B cell (primary cell): ENCODE data around the gene ITPKB. TPM values are rescaled to one million over a fixed set of nuclear protein-coding genes. Genes with fewer than 3 reads are reported as not detected.

Experiments
- ATAC-seq: fragments of 200-7000 bp; cut with Tn5 transposase; one replicate; pipeline ENCODE4 v1.10.0; 2021; ENCODE audit warnings: low read depth, mild to moderate bottlenecking, moderate number of reproducible peaks, moderate library complexity
- CTCF ChIA-PET: fragments of 350-600 bp; sonication (Branson Sonifier 250); formaldehyde crosslinking; loops from one replicate; lab custom pipeline; 2021; ENCODE audit warnings: antibody characterized with exemption, inconsistent platforms; lab: Charles Lee
- POLR2A ChIA-PET: fragments of 350-600 bp; sonication (Branson Sonifier 250); formaldehyde crosslinking; loops from one replicate; lab custom pipeline; 2021; ENCODE audit warnings: antibody characterized with exemption; lab: Charles Lee
- DNase-seq: peaks from one replicate; pipeline ENCODE4 v3.0.0; 2013
- H2AFZ ChIP-seq: 2 replicates; pipeline ENCODE4 v1.6.1; 2012; ENCODE audit warnings: mild to moderate bottlenecking, low read depth, low read length; ENCODE audit not compliant: insufficient read depth, poor library complexity, severe bottlenecking
- H3K27ac ChIP-seq, 2 donors: 1 replicate in 1 of 2; 2 replicates in 1 of 2; pipeline ENCODE4 v1.5.1; 2012 to 2013; ENCODE audit warnings: low read length in 2 of 2, mild to moderate bottlenecking in 2 of 2, moderate library complexity in 1 of 2
- H3K27me3 ChIP-seq, 4 experiments: fragments of 200-600 bp in 1 of 4; sonication (generic) in 1 of 4; replicated peaks in 1 of 4; 1 replicate in 2 of 4; 2 replicates in 2 of 4; pipeline versions ENCODE4 v1.6.1 to v1.7.0; 2013 to 2016; ENCODE audit warnings: low read length in 3 of 4, mild to moderate bottlenecking in 2 of 4, mixed read lengths in 1 of 4, moderate library complexity in 1 of 4; ENCODE audit not compliant: insufficient read depth in 4 of 4, control insufficient read depth in 3 of 4; ENCODE audit errors: control extremely low read depth in 1 of 4
- H3K36me3 ChIP-seq, 2 experiments: replicated peaks in 1 of 2; 1 replicate in 1 of 2; 2 replicates in 1 of 2; pipeline versions ENCODE4 v1.6.1 to v1.7.1; 2013; ENCODE audit warnings: low read length in 1 of 2; ENCODE audit not compliant: insufficient read depth in 2 of 2, control insufficient read depth in 1 of 2; ENCODE audit errors: control extremely low read depth in 1 of 2, extremely low read depth in 1 of 2
- H3K4me1 ChIP-seq, 2 donors: fragments of 200-600 bp in 1 of 2; sonication (generic) in 1 of 2; 1 replicate in 1 of 2; 2 replicates in 1 of 2; pipeline versions ENCODE4 v1.5.1 to v1.6.1; 2013 to 2017; ENCODE audit warnings: low read length in 2 of 2; ENCODE audit not compliant: control insufficient read depth in 2 of 2, insufficient read depth in 2 of 2
- H3K4me2 ChIP-seq: replicated peaks from 2 replicates; pipeline ENCODE3; 2012; ENCODE audit warnings: mild to moderate bottlenecking, low read depth, low read length; ENCODE audit not compliant: poor library complexity, severe bottlenecking
- H3K4me3 ChIP-seq, 5 experiments: fragments of 200-600 bp in 1 of 5; sonication (generic) in 1 of 5; 1 replicate in 3 of 5; 2 replicates in 2 of 5; pipeline versions ENCODE4 v1.5.1 to v1.7.0; 2011 to 2016; ENCODE audit warnings: low read length in 4 of 5, mild to moderate bottlenecking in 4 of 5, low read depth in 2 of 5, control low read depth in 1 of 5, moderate library complexity in 1 of 5; ENCODE audit not compliant: insufficient read depth in 1 of 5; ENCODE audit errors: control extremely low read depth in 1 of 5, extremely low read depth in 1 of 5
- H3K79me2 ChIP-seq: fragments of 200-600 bp; sonication (generic); one replicate; pipeline ENCODE4 v1.6.0; 2016; ENCODE audit warnings: low read length; ENCODE audit not compliant: control insufficient read depth, insufficient read depth
- H3K9ac ChIP-seq: fragments of 200-600 bp; sonication (generic); 2 replicates; pipeline ENCODE4 v1.6.1; 2017; ENCODE audit warnings: mild to moderate bottlenecking, low read length, moderate library complexity
- H3K9me3 ChIP-seq, 3 donors: one replicate each; pipeline versions ENCODE4 v1.6.1 to v1.7.1; 2013; ENCODE audit warnings: low read length in 2 of 3; ENCODE audit not compliant: control insufficient read depth in 2 of 3, insufficient read depth in 1 of 3; ENCODE audit errors: control extremely low read depth in 1 of 3
- H4K20me1 ChIP-seq: 2 replicates; pipeline ENCODE4 v1.6.0; 2012; ENCODE audit warnings: mild to moderate bottlenecking, low read length; ENCODE audit not compliant: insufficient read depth, control insufficient read depth, poor library complexity, severe bottlenecking
- H3K27ac Mint-ChIP-seq: one replicate; pipeline ENCODE4 v1.8.0; 2021; ENCODE audit warnings: mixed read lengths
- H3K27me3 Mint-ChIP-seq: one replicate; pipeline ENCODE4 v1.8.0; 2021; ENCODE audit warnings: mixed read lengths
- H3K4me1 Mint-ChIP-seq: one replicate; pipeline ENCODE4 v1.8.0; 2021; ENCODE audit warnings: mixed read lengths
- H3K4me3 Mint-ChIP-seq: one replicate; pipeline ENCODE4 v1.8.0; 2021; ENCODE audit warnings: mixed read lengths
- H3K9me3 Mint-ChIP-seq: one replicate; pipeline ENCODE4 v1.8.0; 2022; ENCODE audit warnings: mixed read lengths; ENCODE audit not compliant: insufficient read depth
- CTCF ChIP-seq: fragments of 200-600 bp; IDR thresholded peaks from one replicate; pipeline ENCODE4 v1.8.0; 2022; ENCODE audit warnings: antibody characterized with exemption, mild to moderate bottlenecking
- EZH2 ChIP-seq: IDR thresholded peaks from 2 replicates; pipeline ENCODE4 v1.6.1; 2012; ENCODE audit warnings: borderline replicate concordance, low read depth, mild to moderate bottlenecking, moderate library complexity, low read length; ENCODE audit not compliant: insufficient read depth, poor library complexity, severe bottlenecking
- whole genome bisulfite sequencing: methylation state at CpG from one replicate; pipeline ENCODE4 v1.1.5; 2013; ENCODE audit warnings: missing lambda C conversion rate; ENCODE audit not compliant: insufficient coverage; 5-methylcytosine and 5-hydroxymethylcytosine counted together
- intact Hi-C: fragments of 100-400 bp; cut with micrococcal nuclease; formaldehyde crosslinking; loops from one replicate; pipeline ENCODE4 v1.10.0; 2022
- polyA plus RNA-seq: library from polyadenylated mRNA; depleted of rRNA; stranded (reverse); fragments of >200 nt; gene quantifications from 2 replicates; pipeline ENCODE4 v1.2.3, GENCODE V29; 2012
- total RNA-seq, 2 donors: library from RNA; stranded (reverse); fragments of 120-200 nt in 1 of 2; gene quantifications; 1 replicate in 1 of 2; 2 replicates in 1 of 2; pipeline versions ENCODE4 v1.2.3 to v1.2.4, GENCODE V29; 2013 to 2022

The ITPKB gene
- total and polyA plus RNA-seq, 2 donors (not counting 1 experiment from before 2014, with no cell fraction given): 21.8 to 93.5 TPM

GRCh38 chr1:226681652-226682493, 57.2 kb downstream of the ITPKB start:
- Mint-ChIP-seq H3K27me3 (no peaks in the 10 kb centered on the region), H3K4me1 (peaks cover 97% of the 10 kb centered on the region), H3K4me3 (peak overlapping the region; percentile 29), H3K9me3 (no peaks in the 10 kb centered on the region), H3K27ac (peak overlapping the region; percentile 87)
- Histone ChIP-seq H3K27ac (peak overlapping the region in 1 of 2 donors; percentile 55), H3K36me3 (peaks cover 0 to 29% of the 10 kb centered on the region in 2 experiments), H3K4me2 (no peak overlapping the region), H2AFZ (no peak overlapping the region), H4K20me1 (no peaks in the 10 kb centered on the region), H3K9me3 (no peaks in the 10 kb centered on the region), H3K79me2 (peaks cover 88% of the 10 kb centered on the region), H3K27me3 (no peaks in the 10 kb centered on the region), H3K9ac (no peak overlapping the region), H3K4me3 (no peak overlapping the region), H3K4me1 (peaks cover 82 to 99% of the 10 kb centered on the region in 2 donors)
- no peak for DNase-seq
- ChIA-PET POLR2A (interaction anchor here (0.6 to 2.5 kb wide), 5 partner anchors 11 to 44 kb away, joined by 3 to 7 read pairs (median 6); no protein-coding TSS in a partner anchor), CTCF (interaction anchor here (0.7 to 4.5 kb wide), 16 partner anchors 11 to 57 kb away, joined by 3 to 23 read pairs (median 4); partner anchors contain the start of gene ITPKB)
- TF ChIP-seq EZH2 (no peak), CTCF (no peak)
- intact Hi-C loops: no loop called here
- 95% methylated on average over 2 of the region's 4 CpGs for WGBS
- no peak for ATAC-seq

- intact Hi-C loops: loop anchor here (1.0 kb wide), 2 partner anchors 11 to 17 kb away; no protein-coding TSS in a partner anchor
- Histone ChIP-seq H3K27me3 (no peaks in the 10 kb centered on the region), H3K4me2 (peak overlapping the region; percentile 84), H3K36me3 (peaks cover 0 to 26% of the 10 kb centered on the region in 2 experiments), H3K27ac (peak overlapping the region; percentile 88 to 94), H3K4me1 (peaks cover 88 to 99% of the 10 kb centered on the region in 2 donors), H4K20me1 (no peaks in the 10 kb centered on the region), H3K9me3 (no peaks in the 10 kb centered on the region), H3K9ac (peak overlapping the region; percentile 63), H3K4me3 (peak overlapping the region in 3 of 5 experiments; percentile 5 to 63 (median 57)), H2AFZ (no peak overlapping the region), H3K79me2 (peaks cover 88% of the 10 kb centered on the region)
- TF ChIP-seq EZH2: no peak
- no peak for TF ChIP-seq CTCF
- Mint-ChIP-seq H3K4me1 (peaks cover 98% of the 10 kb centered on the region), H3K4me3 (peak overlapping the region; percentile 83), H3K27ac (peak overlapping the region; percentile 96), H3K27me3 (no peaks in the 10 kb centered on the region), H3K9me3 (no peaks in the 10 kb centered on the region)
- ChIA-PET POLR2A (interaction anchor here (0.6 to 2.5 kb wide), 8 partner anchors 7 to 48 kb away, joined by 3 to 7 read pairs (median 3); no protein-coding TSS in a partner anchor), CTCF (interaction anchor here (1.1 to 4.5 kb wide), 4 partner anchors 13 to 54 kb away, joined by 4 to 23 read pairs (median 6); no protein-coding TSS in a partner anchor)
- no peak for ATAC-seq
- DNase-seq: no peak
- 89% methylated on average over 5 of the region's 5 CpGs for WGBS
Measured at GRCh38 chr1:226680653-226681052, 58.4 kb downstream of the ITPKB start.
